IPS-NIHi7 (cell line): Measurements from ENCODE around the gene ZNF296.
A peak's percentile ranks its signal among the peaks of the same experiment; 100 is the strongest.

Source experiments
- DNase-seq: peaks from one replicate; pipeline ENCODE4 v3.0.0; 2012; ENCODE audit warnings: mixed read lengths; ENCODE audit errors: extremely low spot score

The ZNF296 gene

GRCh38 chr19:45058622-45059159 is 17.6 kb downstream of the ZNF296 start:
- DNase-seq: no peak

DNA sequence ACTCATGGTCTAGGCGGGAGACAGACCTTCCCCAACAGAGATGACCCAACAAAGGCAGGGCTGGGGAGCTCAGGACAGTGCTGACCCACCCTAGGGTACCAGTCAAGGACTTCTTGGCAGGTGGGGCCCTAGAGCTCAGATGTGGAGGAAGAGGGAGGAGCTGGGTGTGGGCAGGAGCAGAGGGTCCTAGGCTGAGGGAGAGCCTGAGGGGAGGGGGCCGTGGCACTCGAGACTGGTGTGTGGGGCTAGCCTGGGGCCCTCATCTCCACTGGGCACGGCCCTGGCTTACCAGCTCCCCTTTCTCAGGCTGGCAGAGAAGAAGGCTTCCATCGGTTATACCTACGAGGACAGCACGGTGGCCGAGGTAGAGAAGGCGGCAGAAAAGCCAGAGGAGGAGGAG is 18.8 kb downstream of the ZNF296 start:
- no peak for DNase-seq

DNA sequence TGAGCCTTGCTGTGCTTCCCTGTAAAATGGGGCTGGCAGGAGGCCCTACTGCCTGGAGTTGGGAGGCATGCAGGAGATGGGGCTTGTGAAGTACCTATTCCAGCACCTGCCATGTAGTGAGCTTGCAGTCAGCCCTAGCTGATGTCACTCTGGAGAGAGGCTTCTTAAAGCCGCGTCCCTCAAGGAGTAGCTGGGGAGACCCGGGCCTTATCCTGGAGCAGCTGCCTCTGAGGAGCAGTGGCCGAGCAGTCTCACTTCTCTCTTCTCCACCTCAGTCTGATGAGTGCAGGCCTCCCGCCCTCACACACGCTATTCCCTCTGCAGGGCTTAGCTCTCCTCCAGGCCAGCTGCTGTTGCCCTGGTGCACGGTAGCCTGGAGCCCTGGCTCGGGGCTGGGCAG is 19.4 kb downstream of the ZNF296 start:
- no peak for DNase-seq

GRCh38 chr19:45051929-45052579 is 24.2 kb downstream of the ZNF296 start:
- no peak for DNase-seq

- no peak for DNase-seq
Measured at GRCh38 chr19:45050036-45050435, 26.2 kb downstream of the ZNF296 start.

- no peak for DNase-seq
Measured at GRCh38 chr19:45049073-45049736, 27.1 kb downstream of the ZNF296 start.

GRCh38 chr19:45047188-45047797 is 29.0 kb downstream of the ZNF296 start:
- DNase-seq: no peak

DNA sequence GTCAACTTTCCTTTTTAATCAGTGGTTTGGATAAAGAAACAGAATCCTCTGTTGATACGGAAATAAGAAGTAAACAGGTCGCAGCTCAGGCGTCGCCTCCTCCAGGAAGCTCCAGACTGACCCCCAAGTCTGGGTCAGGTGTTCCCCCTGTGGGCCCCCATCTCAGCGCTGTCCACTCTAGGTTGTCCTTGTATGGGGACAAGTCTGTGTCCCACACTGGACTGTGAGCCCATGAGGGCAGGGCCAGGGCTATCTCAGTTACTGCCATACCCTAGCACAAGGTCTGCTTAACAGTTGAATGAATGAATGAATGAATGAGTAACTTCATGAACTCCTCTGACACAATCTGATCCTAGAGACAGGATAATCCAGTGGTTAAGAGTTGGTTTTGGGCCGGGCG is 29.9 kb downstream of the ZNF296 start:
- no peak for DNase-seq

- DNase-seq: no peak
Measured at GRCh38 chr19:45045671-45046353, 30.5 kb downstream of the ZNF296 start.

DNA sequence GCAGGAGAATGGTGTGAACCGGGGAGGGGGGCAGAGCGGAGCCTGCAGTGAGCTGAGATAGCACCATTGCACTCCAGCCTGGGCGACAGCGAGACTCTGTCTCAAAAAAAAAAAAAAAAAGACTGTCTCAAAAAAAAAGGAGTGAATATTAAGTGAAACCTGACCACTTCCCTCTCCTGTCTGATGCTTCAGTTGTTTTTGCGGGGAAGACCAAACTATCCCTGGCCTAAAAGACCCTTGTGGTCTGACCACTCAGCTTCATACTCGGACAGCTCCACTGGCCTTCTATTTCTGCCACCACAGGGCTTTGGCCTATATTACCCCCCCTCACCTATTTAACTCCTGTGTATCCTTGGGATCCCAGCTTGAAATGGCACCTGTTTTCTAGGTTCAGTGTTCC is 35.2 kb downstream of the ZNF296 start:
- no peak for DNase-seq

DNA sequence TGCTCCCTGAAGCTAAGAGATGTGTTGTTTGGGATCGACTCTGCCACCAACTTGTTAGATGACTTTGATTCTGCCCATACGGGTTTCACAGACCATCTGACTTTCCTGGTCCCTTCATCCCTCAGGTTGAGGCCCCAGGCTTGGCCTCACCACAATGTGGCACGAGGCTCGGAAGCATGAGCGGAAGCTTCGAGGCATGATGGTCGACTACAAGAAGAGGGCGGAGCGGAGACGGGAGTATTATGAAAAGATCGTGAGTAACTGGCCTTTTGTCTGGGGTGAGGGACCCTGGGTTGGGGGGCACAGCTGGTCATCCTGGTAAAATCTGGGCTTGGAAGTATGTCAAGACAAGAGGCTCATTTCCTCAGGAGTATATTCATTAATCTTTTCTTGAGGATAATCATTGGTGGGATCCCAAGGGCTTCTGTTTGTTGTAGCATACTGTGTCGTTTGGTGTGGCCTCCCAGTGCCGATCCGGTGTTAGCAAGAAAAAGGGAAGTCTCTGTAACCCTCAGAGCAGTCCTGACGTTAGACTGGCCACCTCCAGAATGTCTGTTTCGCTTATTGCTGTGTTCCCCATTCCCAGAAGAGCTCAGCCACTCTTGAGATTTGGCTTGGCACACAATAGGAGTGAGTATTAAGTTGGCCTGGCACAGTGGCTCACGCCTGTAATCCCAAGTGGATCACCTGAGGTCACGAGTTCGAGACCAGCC is 36.1 kb downstream of the ZNF296 start:
- DNase-seq: no peak

- DNase-seq: peak; percentile 96
Measured at GRCh38 chr19:45038931-45039893, 37.1 kb downstream of the ZNF296 start, which contains the start of gene CLASRP. TSS of gene CLASRP (plus strand) at chr19:45039045. CDS start at chr19:45040213, 1,168 bp downstream.

DNA sequence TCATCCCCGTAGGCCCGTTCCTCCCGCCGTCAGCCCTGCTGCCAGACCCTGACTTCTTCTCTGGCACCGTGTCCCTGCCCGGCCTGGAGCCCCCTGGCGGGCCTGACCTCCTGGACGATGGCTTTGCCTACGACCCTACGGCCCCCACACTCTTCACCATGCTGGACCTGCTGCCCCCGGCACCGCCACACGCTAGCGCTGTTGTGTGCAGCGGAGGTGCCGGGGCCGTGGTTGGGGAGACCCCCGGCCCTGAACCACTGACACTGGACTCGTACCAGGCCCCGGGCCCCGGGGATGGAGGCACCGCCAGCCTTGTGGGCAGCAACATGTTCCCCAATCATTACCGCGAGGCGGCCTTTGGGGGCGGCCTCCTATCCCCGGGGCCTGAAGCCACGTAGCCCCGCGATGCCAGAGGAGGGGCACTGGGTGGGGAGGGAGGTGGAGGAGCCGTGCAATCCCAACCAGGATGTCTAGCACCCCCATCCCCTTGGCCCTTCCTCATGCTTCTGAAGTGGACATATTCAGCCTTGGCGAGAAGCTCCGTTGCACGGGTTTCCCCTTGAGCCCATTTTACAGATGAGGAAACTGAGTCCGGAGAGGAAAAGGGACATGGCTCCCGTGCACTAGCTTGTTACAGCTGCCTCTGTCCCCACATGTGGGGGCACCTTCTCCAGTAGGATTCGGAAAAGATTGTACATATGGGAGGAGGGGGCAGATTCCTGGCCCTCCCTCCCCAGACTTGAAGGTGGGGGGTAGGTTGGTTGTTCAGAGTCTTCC is 38.7 kb downstream of the ZNF296 start:
- no peak for DNase-seq

DNA sequence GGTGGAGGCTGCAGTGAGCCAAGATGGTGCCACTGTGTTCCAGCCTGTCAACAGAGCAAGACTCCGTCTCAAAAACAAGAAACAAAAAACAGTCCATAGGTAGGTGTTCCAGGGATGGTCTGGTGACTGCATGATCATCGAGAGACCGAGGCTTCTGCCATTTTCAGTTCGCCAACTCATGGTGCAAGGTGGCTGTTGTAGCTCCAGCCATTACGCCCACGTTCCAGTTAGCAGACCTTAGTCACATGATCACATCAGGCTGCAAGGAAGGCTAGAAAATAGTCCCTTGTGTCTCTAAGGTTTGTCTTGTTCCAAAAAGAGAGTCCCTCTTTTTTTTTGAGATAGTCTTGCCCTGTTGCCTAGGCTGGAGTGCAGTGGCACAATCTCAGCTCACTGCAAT is 40.5 kb downstream of the ZNF296 start:
- DNase-seq: no peak

GRCh38 chr19:45032421-45032820 is 43.9 kb downstream of the ZNF296 start:
- DNase-seq: no peak

- DNase-seq: no peak
Measured at GRCh38 chr19:45030825-45031224, 45.5 kb downstream of the ZNF296 start.

GRCh38 chr19:45027371-45027770 is 48.9 kb downstream of the ZNF296 start:
- DNase-seq: no peak

GRCh38 chr19:45025264-45025663 is 51.0 kb downstream of the ZNF296 start:
- no peak for DNase-seq

GRCh38 chr19:45023048-45023447 is 53.2 kb downstream of the ZNF296 start:
- no peak for DNase-seq

GRCh38 chr19:45021971-45022370 is 54.3 kb downstream of the ZNF296 start:
- DNase-seq: no peak
